SK-N-MC (cell line): ENCODE results near the gene BCAT1.

Experiments used
- DNase-seq: peaks from one replicate; pipeline ENCODE4 v3.0.0-alpha.2; 2011; ENCODE audit warnings: low read depth, low spot score
- H3K27ac ChIP-seq: fragments of 200-600 bp; sonication (generic); 2 replicates; pipeline ENCODE4 v1.5.1; 2016; ENCODE audit warnings: mixed run types
- H3K36me3 ChIP-seq: fragments of 200-600 bp; sonication (generic); 2 replicates; pipeline ENCODE4 v1.6.1; 2017; ENCODE audit warnings: antibody characterized with exemption, low read length, mixed read lengths; ENCODE audit not compliant: insufficient read depth
- H3K4me3 ChIP-seq: fragments of 200-600 bp; sonication (generic); 2 replicates; pipeline ENCODE4 v1.5.1; 2016
- H3K9ac ChIP-seq: fragments of 200-600 bp; sonication (generic); 2 replicates; pipeline ENCODE4 v1.8.0; 2017; ENCODE audit warnings: mixed run types, mixed read lengths; ENCODE audit not compliant: insufficient read length
- H3K9me3 ChIP-seq: fragments of 200-600 bp; sonication (generic); 2 replicates; pipeline ENCODE4 v1.6.1; 2017; ENCODE audit warnings: low read depth, mild to moderate bottlenecking, antibody characterized with exemption, low read length, moderate library complexity, mixed read lengths
- EZH2 ChIP-seq: fragments of 200-600 bp; sonication (generic); IDR thresholded peaks from one replicate; pipeline ENCODE4 v1.6.1; 2017; ENCODE audit warnings: antibody characterized with exemption
- FOXP2 ChIP-seq: optimal IDR thresholded peaks from 2 replicates; pipeline ENCODE3; 2011; ENCODE audit warnings: mild to moderate bottlenecking, moderate library complexity; ENCODE audit not compliant: insufficient read depth; ENCODE audit errors: extremely low read length, control extremely low read depth
- POLR2AphosphoS5 ChIP-seq: IDR thresholded peaks from 2 replicates; pipeline ENCODE4 v1.6.1; 2012; ENCODE audit warnings: mild to moderate bottlenecking, low read depth, low read length, borderline replicate concordance

Gene BCAT1

DNA sequence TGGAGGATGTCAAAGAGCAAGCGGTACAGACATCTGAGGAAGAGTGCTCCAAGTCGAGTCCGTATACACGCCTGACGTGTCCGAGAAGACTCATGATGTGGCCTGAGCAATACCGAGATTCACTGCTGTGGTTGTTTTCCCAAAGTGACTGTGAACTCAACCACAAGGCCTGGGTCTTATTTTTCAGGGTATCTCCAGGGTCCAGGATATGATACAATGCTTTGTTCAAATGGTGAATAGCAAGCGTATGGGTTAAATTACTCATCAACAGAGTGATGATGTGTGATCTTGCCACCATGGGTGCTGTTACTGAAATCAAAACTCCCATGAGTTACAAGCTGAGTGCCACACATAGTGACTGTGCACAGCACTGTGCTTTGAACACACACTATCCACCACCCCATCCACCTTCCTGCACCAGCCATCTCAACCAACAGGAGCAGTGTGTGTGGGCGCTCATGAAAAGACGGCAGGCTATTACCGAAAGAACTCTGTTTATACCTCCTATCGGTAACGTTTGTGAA lies 109.6 kb downstream of the BCAT1 start:
- Histone ChIP-seq H3K4me3 (peak overlapping the region; percentile 40), H3K9me3 (no peaks in the 10 kb centered on the region), H3K27ac (peak overlapping the region; percentile 88), H3K9ac (no peak overlapping the region), H3K36me3 (peaks cover 34% of the 10 kb centered on the region)
- no peak for TF ChIP-seq POLR2AphosphoS5
- no peak for TF ChIP-seq FOXP2
- no peak for TF ChIP-seq EZH2
- no peak for DNase-seq

GRCh38 chr12:24838531-24838950 lies 110.4 kb downstream of the BCAT1 start:
- H3K9ac ChIP-seq: no peak overlapping the region
- H3K27ac ChIP-seq: peak overlapping the region; percentile 88
- peaks cover 34% of the 10 kb centered on the region for H3K36me3 ChIP-seq
- DNase-seq: peak; percentile 75
- H3K9me3 ChIP-seq: no peaks in the 10 kb centered on the region
- TF ChIP-seq FOXP2: no peak
- peak; percentile 18; the same call in 1 of the 2 replicates for TF ChIP-seq POLR2AphosphoS5
- H3K4me3 ChIP-seq: peak overlapping the region; percentile 40

- no peaks in the 10 kb centered on the region for H3K9me3 ChIP-seq
- no peak overlapping the region for H3K9ac ChIP-seq
- no peak for TF ChIP-seq POLR2AphosphoS5
- TF ChIP-seq FOXP2: no peak
- no peak for TF ChIP-seq EZH2
- DNase-seq: no peak
- peaks cover 43% of the 10 kb centered on the region for H3K36me3 ChIP-seq
- no peak overlapping the region for H3K4me3 ChIP-seq
- peak overlapping the region; percentile 54; the same call in 1 of the 2 replicates for H3K27ac ChIP-seq
Measured at GRCh38 chr12:24835377-24835776, 113.5 kb downstream of the BCAT1 start.

DNA sequence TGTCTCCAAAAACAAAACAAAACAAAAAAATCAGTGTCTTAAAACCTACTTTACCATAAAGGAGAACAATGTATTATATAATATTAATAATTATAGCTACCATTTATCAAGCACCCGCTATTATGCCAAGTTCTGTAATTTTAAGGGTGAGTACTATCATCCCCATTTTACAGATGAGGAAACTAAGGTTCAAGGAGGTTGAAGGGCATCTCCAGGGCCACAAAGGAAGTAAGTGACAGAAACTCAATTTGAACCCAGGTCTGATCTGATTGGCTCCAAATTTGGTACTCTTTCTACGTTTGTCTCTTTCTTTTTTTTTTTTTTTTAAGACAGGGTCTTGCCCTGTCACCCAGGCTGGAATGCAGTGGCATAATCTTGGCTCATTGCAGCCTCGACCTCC lies 115.4 kb downstream of the BCAT1 start:
- H3K27ac ChIP-seq: no peak overlapping the region
- DNase-seq: no peak
- H3K36me3 ChIP-seq: peaks cover 55% of the 10 kb centered on the region
- no peaks in the 10 kb centered on the region for H3K9me3 ChIP-seq
- TF ChIP-seq POLR2AphosphoS5: no peak
- TF ChIP-seq EZH2: no peak
- no peak for TF ChIP-seq FOXP2
- H3K9ac ChIP-seq: no peak overlapping the region
- no peak overlapping the region for H3K4me3 ChIP-seq

DNA sequence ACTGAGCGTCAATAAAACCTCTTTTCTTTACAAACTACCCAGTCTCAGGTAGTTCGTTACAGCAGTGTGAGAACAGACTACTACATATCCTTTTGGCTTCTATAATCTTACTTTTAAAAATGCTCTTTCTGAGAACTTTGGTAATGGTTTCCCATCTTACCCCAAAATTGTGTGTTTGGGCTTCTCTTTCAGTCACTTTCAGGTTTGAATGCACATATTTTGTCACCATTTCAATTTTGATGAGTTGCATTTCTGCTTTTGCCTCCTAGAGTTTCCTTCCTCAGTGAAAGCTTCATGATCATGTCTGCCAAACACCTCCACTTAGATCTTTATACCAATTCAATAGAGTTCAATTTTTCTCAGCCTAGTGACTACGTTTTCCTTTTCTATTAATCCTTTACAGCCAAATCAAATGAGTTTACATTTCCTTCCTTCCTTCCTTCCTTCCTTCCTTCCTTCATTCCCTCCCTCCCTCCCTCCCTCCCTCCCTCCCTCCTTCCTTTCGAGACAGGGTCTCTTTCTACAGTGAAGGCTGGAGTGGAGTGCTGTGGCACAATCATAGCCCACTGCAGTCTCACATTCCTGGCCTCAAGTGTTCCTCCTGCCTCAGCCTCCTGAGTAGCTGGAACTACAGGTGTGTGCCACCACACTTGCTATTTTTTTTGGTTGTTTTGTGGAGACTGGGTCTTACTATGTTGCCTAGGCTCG lies 124.9 kb downstream of the BCAT1 start:
- peaks cover 66% of the 10 kb centered on the region for H3K36me3 ChIP-seq
- peak overlapping the region; percentile 84 for H3K27ac ChIP-seq
- TF ChIP-seq FOXP2: no peak
- no peak for TF ChIP-seq EZH2
- TF ChIP-seq POLR2AphosphoS5: no peak
- no peak overlapping the region for H3K4me3 ChIP-seq
- H3K9ac ChIP-seq: no peak overlapping the region
- H3K9me3 ChIP-seq: peaks cover 5% of the 10 kb centered on the region; the same call in 1 of the 2 replicates
- peak; percentile 48 for DNase-seq

DNA sequence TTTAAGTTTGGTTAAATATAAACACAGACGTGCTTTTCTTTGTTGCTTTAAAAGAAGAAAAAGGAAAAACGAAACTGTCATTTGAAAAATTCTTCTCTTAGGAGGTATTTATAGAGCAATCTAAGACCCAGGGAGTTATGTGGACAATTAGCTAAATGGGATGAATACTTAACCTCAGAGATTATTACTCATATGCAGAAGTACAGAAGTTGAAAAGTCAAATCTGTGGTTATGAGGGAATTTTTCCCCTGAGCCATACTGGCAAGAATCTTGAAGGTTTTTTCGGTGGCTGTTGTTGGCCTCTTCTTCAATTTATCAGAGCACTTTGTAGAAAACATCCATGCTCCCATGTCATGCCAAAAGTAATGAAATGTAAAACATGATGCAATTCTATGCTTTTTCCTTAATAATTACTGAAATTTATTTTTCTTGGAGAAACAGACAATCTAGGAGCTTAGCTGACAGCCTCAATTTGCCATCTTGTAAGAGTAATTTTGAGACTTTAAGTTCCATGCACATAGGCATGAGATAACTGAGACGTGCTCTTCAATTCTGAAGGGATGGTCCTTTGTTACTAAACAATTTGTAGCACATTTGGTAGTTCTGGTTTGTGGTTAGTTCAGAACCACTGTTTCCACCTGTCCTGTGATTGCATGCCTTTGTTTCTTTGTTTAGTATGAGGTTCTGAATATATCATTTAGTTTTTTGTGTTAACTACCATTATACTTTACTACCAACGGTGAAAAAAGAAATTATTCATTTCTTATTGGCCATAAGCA lies 126.6 kb downstream of the BCAT1 start:
- no peak overlapping the region for H3K27ac ChIP-seq
- H3K36me3 ChIP-seq: peaks cover 60% of the 10 kb centered on the region
- no peak for DNase-seq
- TF ChIP-seq POLR2AphosphoS5 (no peak), EZH2 (no peak), FOXP2 (no peak)
- no peak overlapping the region for H3K9ac ChIP-seq
- H3K4me3 ChIP-seq: no peak overlapping the region
- peaks cover 5% of the 10 kb centered on the region; the same call in 1 of the 2 replicates for H3K9me3 ChIP-seq

GRCh38 chr12:24821691-24822090 lies 127.2 kb downstream of the BCAT1 start:
- H3K9me3 ChIP-seq: peaks cover 5% of the 10 kb centered on the region; the same call in 1 of the 2 replicates
- peaks cover 60% of the 10 kb centered on the region for H3K36me3 ChIP-seq
- no peak for DNase-seq
- no peak overlapping the region for H3K27ac ChIP-seq
- no peak overlapping the region for H3K4me3 ChIP-seq
- H3K9ac ChIP-seq: no peak overlapping the region
- TF ChIP-seq FOXP2 (no peak), EZH2 (no peak), POLR2AphosphoS5 (no peak)

DNA sequence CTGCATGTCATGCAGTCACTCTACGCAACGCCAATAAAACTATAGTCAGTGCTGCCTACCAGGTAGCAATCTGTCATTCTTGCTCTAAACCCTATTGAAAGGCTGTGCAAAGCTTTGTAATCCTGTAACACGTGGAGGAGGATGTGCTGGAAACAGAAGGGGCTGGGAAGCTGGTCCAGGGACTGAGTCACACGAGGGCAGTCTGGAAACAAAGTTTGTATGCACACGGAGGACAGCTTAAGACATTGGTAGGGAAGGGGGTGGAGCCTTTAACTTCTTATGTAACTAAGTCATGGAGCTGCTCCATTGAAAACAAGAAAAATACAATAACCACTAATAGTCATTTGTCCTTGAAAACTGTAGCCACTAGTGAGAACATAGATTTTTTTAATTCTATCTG lies 128.0 kb downstream of the BCAT1 start:
- Histone ChIP-seq H3K36me3 (peaks cover 57% of the 10 kb centered on the region), H3K27ac (no peak overlapping the region), H3K9me3 (peaks cover 5% of the 10 kb centered on the region; the same call in 1 of the 2 replicates), H3K9ac (no peak overlapping the region), H3K4me3 (no peak overlapping the region)
- DNase-seq: no peak
- TF ChIP-seq POLR2AphosphoS5: no peak
- no peak for TF ChIP-seq FOXP2
- TF ChIP-seq EZH2: no peak
